Heart right ventricle (tissue), 16 donors: ENCODE results near the gene PNKD. TPM values are rescaled to one million over a fixed set of nuclear protein-coding genes. Genes with fewer than 3 reads are reported as not detected.

Experiments used
- ATAC-seq, 8 donors: fragments of 200-7000 bp; cut with Tn5 transposase; one replicate each; pipeline ENCODE4 v1.9.1; 2020; ENCODE audit warnings: mild to moderate bottlenecking in 8 of 8, moderate library complexity in 8 of 8, moderate number of reproducible peaks in 1 of 8
- DNase-seq, 2 donors: peaks; one replicate each; pipeline ENCODE4 v3.0.0-alpha.2; 2020
- H3K27ac ChIP-seq, 10 donors: fragments of 200-600 bp; sonication (generic) in 2 of 10; one replicate each; pipeline versions ENCODE4 v1.5.0 to v1.8.0; 2020 to 2022; ENCODE audit warnings: mild to moderate bottlenecking in 3 of 10
- H3K27me3 ChIP-seq, 7 donors: fragments of 200-600 bp; one replicate each; pipeline ENCODE4 v1.8.0; 2021 to 2022; ENCODE audit warnings: mild to moderate bottlenecking in 2 of 7
- H3K36me3 ChIP-seq, 9 donors: fragments of 200-600 bp; sonication (generic) in 1 of 9; one replicate each; pipeline versions ENCODE4 v1.5.0 to v1.8.0; 2020 to 2022; ENCODE audit warnings: mild to moderate bottlenecking in 2 of 9
- H3K4me1 ChIP-seq, 9 donors: fragments of 200-600 bp; sonication (generic) in 1 of 9; one replicate each; pipeline versions ENCODE4 v1.5.0 to v1.8.0; 2020 to 2022; ENCODE audit warnings: mild to moderate bottlenecking in 4 of 9
- H3K4me3 ChIP-seq, 10 donors: fragments of 200-600 bp; sonication (generic) in 2 of 10; one replicate each; pipeline versions ENCODE4 v1.5.0 to v1.8.0; 2020 to 2022; ENCODE audit warnings: mild to moderate bottlenecking in 7 of 10, moderate library complexity in 2 of 10
- H3K9me3 ChIP-seq, 11 donors: fragments of 200-600 bp in 10 of 11; sonication (generic) in 2 of 11; one replicate each; pipeline versions ENCODE4 v1.5.0 to v1.8.0; 2013 to 2022; ENCODE audit warnings: mild to moderate bottlenecking in 2 of 11, control low read depth in 1 of 11, moderate library complexity in 1 of 11
- CTCF ChIP-seq, 9 donors: fragments of 200-600 bp; sonication (generic) in 2 of 9; IDR thresholded peaks; one replicate each; pipeline versions ENCODE4 v1.5.0 to v1.8.0; 2021 to 2022; ENCODE audit warnings: antibody characterized with exemption in 9 of 9, mild to moderate bottlenecking in 5 of 9, moderate library complexity in 1 of 9
- WGBS, 2 donors: extraction: QIAGEN DNeasy Blood & Tissue Kit; methylation state at CpG; one replicate each; pipeline ENCODE4 v1.1.7; 2013; ENCODE audit warnings: inconsistent platforms in 1 of 2; 5-methylcytosine and 5-hydroxymethylcytosine counted together
- intact Hi-C, 10 donors: fragments of 100-400 bp; cut with DNase I; formaldehyde crosslinking; loops; one replicate each; pipeline versions ENCODE4 v1.11.1 to v1.14.2; 2022
- polyA plus RNA-seq, 2 donors: library from polyadenylated mRNA; stranded (reverse); fragments of 200-250 nt; gene quantifications; one replicate each; pipeline ENCODE4 v1.2.3, GENCODE V29; 2013
- total RNA-seq, 10 donors: library from RNA; stranded (reverse); fragmentation: NEBNext Ultra II Directional in 3 of 10; extraction: Animal tissue kit (Norgen Biotek cat#: 25700) in 3 of 10; gene quantifications; one replicate each; pipeline versions ENCODE4 v1.2.1 to v1.2.4, GENCODE V29; 2021 to 2023
- donor health status: Arrhythmogenic right ventricular cardiomyopathy.
- donor health status: ischemic (EF 13 %, LVEDD 7.1; RV severe dilation, severe dysfunction).
- donor health status: healthy with polysubstance abuse.
- donor health status: DM: no; HTN: yes; CAD: no.
- donor health status: DM: no; HTN: no; CAD: no.
- donor health status: ischemic (EF 25% LVEDD 6.9; RV normal size, moderate dysfunction).
- donor health status: ischemic (EF 25% LVEDD 5.7; RV mildly dilated, moderate dysfunction).
- donor health status: healthy.
- donor health status: DM: yes; HTN: yes; CAD: no.
- donor health status: Ischemic cardiomyopathy.
- donor health status: ischemic (EF 35%, LVEDD 5.7; RV mildly dilated, moderate dysfunction).
- donor health status: nonischemic (EF 11% LVEDD 7.7; RV severe dilation, severe dysfunction).
- donor health status: DM: yes; HTN: yes; CAD: no.
- donor health status: PGD.
- donor health status: ischemic (EF 29% LVEDD 5.4; RV normal size, mild dysfunction).
- donor health status: nonischemic (EF 23%, LVEDD 6.1; RV moderate dilation, normal function).

Gene PNKD
- total and polyA plus RNA-seq, 12 donors: 56.9 to 138 (median 75.7) TPM

DNA sequence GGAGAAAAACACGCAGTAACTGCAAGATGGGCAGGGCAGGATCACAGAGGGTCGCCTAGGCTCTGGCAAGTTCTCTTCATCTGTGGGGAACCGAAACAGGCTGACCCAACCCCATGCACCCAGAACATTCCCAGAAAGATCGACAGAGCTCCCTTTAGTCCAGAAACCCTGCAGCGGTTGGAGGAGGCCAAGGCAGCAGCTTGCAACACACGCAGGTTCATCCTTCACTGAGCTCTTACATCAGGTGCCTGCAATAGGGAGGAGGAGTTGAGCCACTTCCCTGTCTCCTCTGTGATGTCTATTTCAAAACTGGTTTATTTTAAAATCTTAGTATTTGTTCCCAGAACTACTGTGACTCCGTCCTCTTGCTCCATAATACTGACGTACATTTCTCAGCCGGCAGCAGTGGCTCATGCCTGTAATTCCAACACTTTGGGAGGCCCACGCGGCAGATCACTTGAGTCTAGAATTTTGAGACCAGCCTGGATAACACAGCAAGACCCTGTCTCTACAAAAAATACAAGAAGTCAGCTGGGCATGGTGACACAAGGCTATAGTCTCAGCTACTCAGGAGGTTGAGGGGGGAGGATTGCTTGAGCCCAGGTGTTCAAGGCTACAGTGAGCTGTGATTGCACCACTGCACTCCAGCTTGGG is 100.2 kb downstream of the PNKD start:
- H3K27ac ChIP-seq: peak overlapping the region in 7 of 10 donors; percentile 15 to 99 (median 92)
- no peak overlapping the region for H3K4me3 ChIP-seq
- H3K9me3 ChIP-seq: peaks cover 0 to 11% (median 7%) of the 10 kb centered on the region in 11 donors
- TF ChIP-seq CTCF (IDR thresholded peaks at IDR 0.05): no peak
- 73 to 74% methylated on average over 11 of the region's 11 CpGs for WGBS, 2 donors
- H3K27me3 ChIP-seq: no peaks in the 10 kb centered on the region
- ATAC-seq: peak in 5 of 8 donors; percentile 10 to 49 (median 20)
- peaks cover 0 to 57% (median 13%) of the 10 kb centered on the region in 9 donors for H3K4me1 ChIP-seq
- no peak for DNase-seq
- intact Hi-C loops: no loop called here
- no peaks in the 10 kb centered on the region for H3K36me3 ChIP-seq

DNA sequence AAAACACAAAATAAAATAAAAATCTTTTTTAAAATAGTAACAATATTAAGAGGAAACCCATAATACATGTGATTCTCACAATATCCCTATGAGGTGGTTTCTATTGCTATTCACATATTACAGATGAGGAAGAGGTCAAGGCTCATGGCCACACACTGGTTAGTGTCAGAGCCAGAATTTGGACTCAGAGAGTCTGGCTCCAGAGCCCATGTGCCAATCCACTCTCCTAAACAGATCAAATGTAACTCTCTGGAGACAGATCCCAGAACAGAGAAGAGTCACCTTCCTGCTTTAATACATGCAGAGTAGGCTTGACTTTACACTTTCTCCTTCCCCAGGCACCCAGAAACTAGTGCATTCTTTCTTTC is 101.6 kb downstream of the PNKD start:
- intact Hi-C loops: no loop called here
- H3K4me3 ChIP-seq: no peak overlapping the region
- TF ChIP-seq CTCF (IDR thresholded peaks at IDR 0.05): no peak
- peaks cover 0 to 3% (median 1%) of the 10 kb centered on the region in 11 donors for H3K9me3 ChIP-seq
- H3K36me3 ChIP-seq: no peaks in the 10 kb centered on the region
- peaks cover 0 to 56% (median 13%) of the 10 kb centered on the region in 9 donors for H3K4me1 ChIP-seq
- no peaks in the 10 kb centered on the region for H3K27me3 ChIP-seq
- H3K27ac ChIP-seq: peak overlapping the region in 5 of 10 donors; percentile 7 to 99 (median 51)
- ATAC-seq (no peak), DNase-seq (no peak)

DNA sequence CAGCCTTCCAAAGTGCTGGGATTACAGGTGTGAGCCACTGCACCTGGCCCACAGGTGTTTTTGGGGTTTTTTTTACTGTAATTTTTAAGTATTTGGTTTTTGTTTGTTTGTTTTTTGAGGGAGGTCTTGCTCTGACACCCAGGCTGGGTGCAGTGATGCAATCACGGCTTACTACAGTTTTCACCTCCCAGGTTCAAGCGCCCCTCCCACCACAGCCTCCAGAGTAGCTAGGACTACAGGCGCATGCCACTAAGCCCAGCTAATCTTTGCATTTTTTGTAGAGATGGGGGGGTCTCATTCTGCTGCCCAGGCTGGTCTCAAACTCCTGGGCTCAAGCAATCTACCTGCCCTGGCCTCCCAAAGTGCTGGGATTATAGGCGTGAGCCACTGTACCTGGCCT is 104.5 kb downstream of the PNKD start:
- TF ChIP-seq CTCF (IDR thresholded peaks at IDR 0.05): no peak
- DNase-seq: no peak
- Histone ChIP-seq H3K27ac (no peak overlapping the region), H3K4me3 (no peak overlapping the region), H3K27me3 (no peaks in the 10 kb centered on the region), H3K36me3 (no peaks in the 10 kb centered on the region), H3K9me3 (no peaks in the 10 kb centered on the region), H3K4me1 (peaks cover 0 to 28% (median 0%) of the 10 kb centered on the region in 9 donors)
- no peak for ATAC-seq
- 90 to 96% methylated on average over 4 of the region's 4 CpGs for WGBS, 2 donors
- intact Hi-C loops: no loop called here

GRCh38 chr2:218375212-218375611 is 104.9 kb downstream of the PNKD start:
- intact Hi-C loops: no loop called here
- no peaks in the 10 kb centered on the region for H3K9me3 ChIP-seq
- ATAC-seq (no peak), DNase-seq (no peak)
- H3K4me3 ChIP-seq: no peak overlapping the region
- TF ChIP-seq CTCF (IDR thresholded peaks at IDR 0.05): no peak
- no peaks in the 10 kb centered on the region for H3K36me3 ChIP-seq
- no peaks in the 10 kb centered on the region for H3K27me3 ChIP-seq
- H3K4me1 ChIP-seq: peaks cover 0 to 25% (median 0%) of the 10 kb centered on the region in 9 donors
- 45 to 53% methylated on average over 2 of the region's 2 CpGs for WGBS, 2 donors
- H3K27ac ChIP-seq: no peak overlapping the region
